T1000 (cell line): ENCODE measurements around the gene USP47.

ENCODE experiments used
- DNase-seq: peaks from one replicate; lab custom pipeline; 2025; ENCODE audit warnings: mixed read lengths; lab: John Stamatoyannopoulos, UW

USP47 gene

GRCh38 chr11:11841723-11842420 lies at the start of gene USP47:
USP47 (plus strand) TSS chr11:11841972; CDS start chr11:11842186, 214 bp downstream.
- peak; percentile 77 for DNase-seq

GRCh38 chr11:11793073-11793472 lies 48.7 kb upstream of the USP47 start:
- DNase-seq: no peak

DNA sequence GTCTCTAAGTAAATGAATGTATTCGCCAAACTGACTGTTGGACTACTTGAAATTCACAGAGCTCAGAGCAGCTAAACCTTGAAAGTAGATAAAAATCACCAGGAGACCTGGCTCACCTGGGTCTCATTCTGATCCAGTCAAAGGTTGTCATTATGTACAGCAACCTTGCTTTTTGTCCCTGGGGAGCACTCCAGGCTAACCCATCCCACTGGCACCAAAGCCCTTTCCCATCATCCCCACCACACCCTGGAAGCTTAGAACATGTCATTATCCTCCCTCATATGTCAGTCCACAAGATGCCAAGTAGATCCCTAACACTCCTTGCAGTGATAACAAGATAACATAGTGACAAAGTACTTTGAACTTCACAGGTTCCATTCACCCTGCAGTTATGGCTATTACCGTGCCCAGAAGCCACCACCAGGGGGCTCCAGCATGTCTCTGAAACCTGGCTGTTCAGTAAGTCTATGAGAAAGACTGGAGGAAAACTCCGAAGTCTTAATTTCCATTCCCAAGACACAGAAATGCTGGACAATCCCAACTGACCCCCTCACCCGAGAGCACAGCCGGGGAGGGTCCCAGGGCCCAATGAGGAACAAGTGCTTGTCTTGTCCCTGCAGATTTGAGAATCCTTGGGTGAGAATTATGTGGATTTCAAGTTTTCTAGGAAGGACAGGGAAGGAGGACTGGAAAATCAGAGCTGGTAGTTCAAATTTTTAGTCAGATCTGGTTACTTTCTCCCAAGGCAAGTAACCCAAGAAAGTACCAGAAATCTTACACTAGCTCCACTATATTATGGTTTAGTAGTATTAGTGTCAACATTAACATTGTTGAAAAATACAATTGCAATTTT lies 43.0 kb upstream of the USP47 start:
- peak; percentile 21 for DNase-seq

- no peak for DNase-seq
These were observed 36.5 kb upstream of the USP47 start for GRCh38 chr11:11805228-11805627.

DNA sequence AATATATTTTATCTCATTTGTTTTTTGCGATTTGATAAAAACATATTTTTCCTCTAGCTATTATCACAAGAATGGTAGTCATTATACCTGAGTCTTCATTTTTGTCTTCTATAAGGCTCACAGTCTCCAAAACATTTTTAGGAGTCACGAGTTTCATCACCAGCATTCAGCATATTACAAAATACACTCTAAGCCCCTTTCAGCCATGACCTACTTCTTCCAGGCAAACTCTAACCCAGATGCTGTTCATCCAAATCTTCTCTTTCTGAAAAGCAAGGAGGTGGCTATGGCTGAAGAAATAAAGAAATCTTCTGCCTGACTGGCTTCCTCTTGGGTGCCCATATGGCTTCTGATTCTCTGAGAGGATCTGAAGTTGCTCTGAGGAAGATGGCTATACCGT lies 35.7 kb upstream of the USP47 start:
- DNase-seq: no peak

GRCh38 chr11:11806586-11806985 lies 35.2 kb upstream of the USP47 start:
- no peak for DNase-seq

DNA sequence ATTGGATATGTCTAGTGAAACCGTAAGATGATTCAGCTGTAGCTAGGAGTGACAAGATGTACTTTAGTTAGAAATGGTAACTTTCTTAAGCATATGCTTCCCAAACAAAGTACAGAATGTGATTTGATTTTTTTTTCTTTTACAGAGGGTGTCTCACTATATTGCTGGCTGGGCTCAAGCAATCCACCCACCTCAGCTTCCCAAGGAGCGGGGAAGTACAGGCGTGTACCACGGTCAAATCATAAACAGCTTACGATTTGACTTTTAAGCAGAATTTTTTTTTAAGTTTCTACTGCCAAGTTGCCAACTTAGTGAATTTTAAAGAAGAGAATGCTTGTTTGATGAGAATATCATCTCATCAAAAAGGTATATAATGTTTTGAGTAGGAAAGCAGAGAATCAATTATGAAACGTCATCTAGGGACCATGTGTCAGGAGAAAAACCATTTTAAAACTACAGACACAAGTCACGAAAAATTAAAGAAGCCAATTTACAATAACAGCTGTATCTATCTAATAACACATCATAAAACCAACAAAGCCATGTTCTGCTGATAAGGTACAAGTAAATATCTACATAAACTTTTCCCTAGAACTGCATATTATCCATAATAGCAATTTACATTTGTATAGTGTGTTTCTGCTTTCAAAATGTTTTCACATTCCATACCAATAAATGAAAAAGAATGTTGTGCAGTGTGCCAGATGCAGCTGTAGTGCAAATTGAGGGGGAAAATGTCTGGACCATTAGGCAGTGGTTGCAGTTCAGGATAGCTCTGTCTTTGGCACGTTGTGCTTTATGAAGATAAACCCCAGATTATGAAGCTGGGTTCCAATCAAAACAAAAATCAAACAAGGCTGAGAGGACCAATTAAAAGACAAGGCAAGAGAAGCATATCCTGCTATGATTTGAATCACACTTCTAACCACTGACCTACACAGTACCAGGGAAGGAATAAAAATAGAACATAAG lies 33.7 kb upstream of the USP47 start:
- DNase-seq: no peak

GRCh38 chr11:11808992-11809615 lies 32.7 kb upstream of the USP47 start:
- no peak for DNase-seq

GRCh38 chr11:11810764-11811726 lies 30.7 kb upstream of the USP47 start:
- DNase-seq: no peak

DNA sequence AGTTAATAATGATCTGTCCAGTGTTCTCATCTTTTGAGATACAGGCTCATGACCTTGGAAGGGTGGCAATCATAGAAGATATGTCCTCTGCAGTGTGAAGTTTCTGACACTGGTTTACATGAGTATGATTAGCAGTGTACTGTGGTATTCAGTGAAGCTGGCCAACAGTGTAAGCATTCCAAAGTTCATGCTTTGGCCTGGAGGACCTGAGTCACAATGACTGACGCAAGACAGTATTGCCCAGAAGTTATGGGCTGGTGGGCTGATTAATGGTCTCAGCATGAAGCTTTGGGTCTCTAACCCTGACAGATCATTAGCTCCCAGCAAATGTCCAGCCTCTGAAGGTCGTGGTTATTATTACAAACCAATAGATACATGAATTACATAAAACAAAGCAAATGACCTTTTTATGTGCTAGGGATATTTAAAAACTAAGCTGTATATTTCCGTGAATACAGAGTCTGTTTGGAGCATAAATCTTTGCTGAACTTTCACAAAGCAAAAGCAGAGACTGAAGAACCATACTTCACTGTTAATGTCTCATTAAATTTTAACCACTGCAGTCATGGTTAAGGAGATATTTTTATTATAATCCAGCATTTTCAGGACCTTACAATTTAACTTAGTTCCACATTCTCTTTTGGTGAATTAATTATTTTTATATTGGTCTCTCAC lies 28.3 kb upstream of the USP47 start:
- DNase-seq: peak; percentile 46

GRCh38 chr11:11814614-11815452 lies 26.9 kb upstream of the USP47 start:
- no peak for DNase-seq

DNA sequence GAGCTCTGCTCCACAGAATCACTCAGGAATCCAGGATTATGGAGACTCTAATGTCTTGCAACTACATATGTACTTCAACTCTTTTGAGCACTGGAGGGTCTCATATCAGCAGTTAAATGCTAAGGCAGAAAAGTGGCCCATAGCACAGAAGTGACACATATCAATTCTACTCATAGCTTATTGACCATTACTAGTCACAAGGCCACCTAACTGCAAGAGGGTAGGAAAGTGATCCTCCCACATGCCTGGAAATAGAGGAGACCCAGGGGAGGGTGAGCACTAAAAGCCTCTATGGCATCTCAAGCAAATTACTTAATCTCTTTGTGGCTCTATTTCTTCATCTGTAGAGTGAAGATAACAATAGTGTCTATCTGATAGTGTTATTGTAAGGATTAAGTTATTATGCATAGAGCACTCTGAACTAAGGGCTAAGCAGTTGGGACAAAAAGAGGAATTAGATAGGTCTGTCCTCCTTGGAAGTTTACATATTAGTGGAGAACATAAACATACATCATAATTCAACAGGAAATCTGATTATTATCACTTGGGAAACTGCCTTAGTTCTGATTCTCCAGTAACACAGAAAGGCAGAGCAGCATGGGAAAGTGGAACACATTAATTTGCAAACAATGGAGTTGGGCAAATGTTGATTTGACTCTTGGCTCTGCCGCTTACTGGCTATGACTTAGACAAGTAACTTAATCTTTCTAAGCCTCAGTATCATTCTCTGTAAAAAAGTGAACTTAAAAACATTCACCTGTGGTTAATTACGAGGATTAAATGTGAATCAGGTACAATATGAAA lies 25.1 kb upstream of the USP47 start:
- DNase-seq: no peak

DNA sequence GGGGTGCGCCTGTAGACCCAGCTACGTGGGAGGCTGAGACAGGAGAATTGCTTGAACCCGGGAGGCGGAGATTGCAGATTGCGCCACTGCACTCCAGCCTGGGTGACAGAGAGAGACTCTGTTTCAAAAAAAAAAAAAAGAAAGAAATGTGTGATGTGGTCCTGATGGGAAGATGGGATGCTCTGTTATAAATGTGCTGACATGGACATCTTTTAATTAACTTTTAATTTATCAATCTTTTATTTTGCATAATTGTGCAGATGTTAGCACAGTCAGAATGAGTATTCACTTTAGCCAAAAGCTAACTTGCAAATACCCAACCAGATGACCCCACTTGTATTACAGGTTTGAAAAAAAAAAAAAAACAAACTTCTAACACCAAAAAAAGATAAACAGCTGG lies 23.8 kb upstream of the USP47 start:
- no peak for DNase-seq

GRCh38 chr11:11818529-11819121 lies 23.1 kb upstream of the USP47 start:
- DNase-seq: no peak

- DNase-seq: no peak
These were observed 19.9 kb upstream of the USP47 start for GRCh38 chr11:11821899-11822298.

DNA sequence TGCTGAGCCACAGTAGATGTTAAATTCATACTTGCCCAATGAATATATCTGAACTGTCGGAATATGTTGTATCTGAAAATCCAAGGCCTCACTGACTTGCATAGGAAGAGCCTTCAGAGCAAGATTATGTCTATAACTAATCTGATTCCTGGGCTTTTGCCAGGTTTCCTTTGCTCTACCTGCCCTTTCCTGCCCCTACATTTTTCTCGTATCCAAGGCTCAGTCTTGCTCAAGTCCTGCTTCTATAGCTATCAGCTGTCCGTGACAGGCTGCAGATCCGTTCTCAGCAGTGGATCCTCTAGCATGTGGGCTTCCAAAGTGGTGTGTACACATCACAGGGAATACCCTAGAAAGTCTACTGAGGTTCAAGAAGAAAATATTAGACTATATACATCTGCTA lies 18.8 kb upstream of the USP47 start:
- no peak for DNase-seq

DNA sequence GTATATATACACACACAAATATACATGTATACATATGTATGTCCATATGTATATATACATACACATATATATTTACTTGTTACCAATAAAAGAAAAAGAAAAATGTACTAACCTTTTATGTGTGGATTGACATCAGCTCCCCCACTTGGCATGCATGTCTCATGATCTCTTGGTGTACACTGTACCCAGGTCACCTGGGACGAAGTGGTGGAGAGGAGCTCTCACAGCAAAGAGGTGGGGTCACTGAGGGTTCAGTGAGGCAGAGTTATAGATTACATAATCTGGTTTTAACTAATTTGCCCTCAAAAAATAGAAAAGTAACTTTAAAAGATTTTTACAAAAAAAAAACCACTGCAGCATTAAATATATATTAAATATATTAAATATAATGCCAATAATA lies 15.5 kb upstream of the USP47 start:
- DNase-seq: no peak

GRCh38 chr11:11827272-11827671 lies 14.5 kb upstream of the USP47 start:
- DNase-seq: no peak
